Stimulated activated naive CD4-positive, alpha-beta T cell treated with Interleukin-2 at 50 U/mL for 16 hours (primary cell): Measurements from ENCODE around the gene MYO10.
"Not testable (repeated sequence)": the region's sequence is repeated elsewhere in the genome, so short reads cannot be mapped to it uniquely, and the experiment has no call there.

ENCODE experiments used
- DNase-seq: peaks from one replicate; lab custom pipeline; 2025; lab: John Stamatoyannopoulos, UW

The MYO10 gene

GRCh38 chr5:16668631-16669030, 267.5 kb downstream of the MYO10 start:
- DNase-seq, result no peak

DNA sequence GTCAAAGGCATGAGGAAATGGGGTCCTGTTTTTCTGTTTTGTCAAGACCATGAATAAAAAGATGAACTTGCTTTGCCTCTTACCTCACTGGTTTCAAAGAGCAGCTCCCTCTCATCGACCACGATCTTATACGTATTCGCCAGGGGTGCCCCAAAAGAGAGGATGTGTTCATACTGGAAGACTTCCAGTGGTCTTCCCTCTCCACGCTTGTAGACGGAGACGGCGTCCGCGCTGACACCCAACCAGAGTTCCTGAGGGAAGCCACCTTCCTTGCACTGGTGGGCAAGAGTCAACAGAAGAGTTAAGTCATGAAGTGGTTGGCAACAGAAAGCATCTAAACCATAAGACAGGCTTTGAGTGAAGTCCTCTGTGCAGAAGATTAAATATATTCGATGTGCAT, 267.9 kb downstream of the MYO10 start:
- no peak for DNase-seq

DNA sequence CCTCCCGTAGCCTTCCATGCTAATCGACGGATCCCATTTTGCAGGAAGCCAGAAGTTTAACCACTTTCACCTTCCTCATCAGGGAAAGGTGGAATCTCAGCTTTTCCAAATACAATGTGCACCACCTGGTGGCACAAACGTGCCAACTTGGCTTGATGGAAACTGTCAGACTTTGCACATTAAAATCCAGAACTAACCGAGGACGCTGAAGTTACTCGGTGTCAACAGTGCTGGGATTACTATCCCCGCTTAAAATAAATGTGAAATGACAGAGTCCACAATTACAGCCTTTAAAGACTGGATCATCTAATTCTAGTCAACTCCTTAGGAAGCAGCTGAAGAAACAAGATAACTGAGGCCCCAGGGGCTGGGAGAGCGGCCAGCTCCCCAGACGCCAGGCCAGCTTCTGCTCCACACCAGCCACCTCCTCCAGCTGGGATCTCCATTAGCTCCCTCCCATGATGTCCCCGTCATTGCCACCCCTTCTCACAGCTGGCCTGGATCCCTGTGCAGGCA, 269.1 kb downstream of the MYO10 start:
- DNase-seq, result no peak

GRCh38 chr5:16666130-16666882, 269.8 kb downstream of the MYO10 start:
- DNase-seq, result no peak

DNA sequence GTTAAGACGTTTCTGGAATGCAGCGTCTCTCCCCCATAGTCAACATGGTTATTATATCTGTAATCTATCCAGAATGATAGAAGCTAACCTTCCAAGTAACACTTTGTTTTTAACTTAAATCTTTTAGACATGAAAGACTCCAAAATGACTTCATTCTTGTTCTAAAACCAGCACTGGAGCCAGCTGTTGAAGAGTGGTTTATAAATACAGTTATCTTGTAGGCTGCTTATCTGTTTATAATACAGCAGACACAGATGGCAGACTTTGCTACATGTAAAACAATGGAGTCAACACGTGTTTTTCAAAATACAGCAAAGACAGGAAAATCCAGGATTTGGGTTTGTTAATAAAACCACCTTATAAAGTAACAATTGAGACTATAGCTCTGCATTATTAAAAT, 270.5 kb downstream of the MYO10 start:
- DNase-seq, result no peak

GRCh38 chr5:16664368-16664767, 271.7 kb downstream of the MYO10 start:
- DNase-seq, result no peak

GRCh38 chr5:16663840-16664239, 272.2 kb downstream of the MYO10 start:
- DNase-seq, result no peak

DNA sequence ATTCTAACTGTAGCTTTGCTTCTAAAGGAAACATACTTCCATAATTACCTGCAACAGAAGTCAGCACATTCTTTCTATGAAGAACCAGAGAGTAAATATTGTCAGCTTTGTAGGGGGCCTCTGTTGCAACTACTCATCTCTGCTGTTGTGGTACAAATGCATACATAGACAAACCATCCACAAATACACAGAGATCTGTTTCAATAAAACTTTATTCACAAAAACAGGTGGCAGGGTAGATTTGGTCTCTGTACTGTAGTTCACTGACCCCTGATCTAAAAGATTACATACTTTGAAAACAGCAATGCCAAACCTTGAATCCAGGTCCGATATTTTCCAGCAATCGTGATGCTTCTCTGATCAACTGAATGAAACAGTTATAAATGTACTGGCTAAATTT, 274.4 kb downstream of the MYO10 start:
- DNase-seq, result no peak

GRCh38 chr5:16660982-16661381, 275.1 kb downstream of the MYO10 start:
- DNase-seq, result no peak

GRCh38 chr5:16659536-16659935, 276.6 kb downstream of the MYO10 start:
- DNase-seq, result no peak

- no peak for DNase-seq
Measured at GRCh38 chr5:16656561-16657191, 279.4 kb downstream of the MYO10 start.

- no peak for DNase-seq
Measured at GRCh38 chr5:16654647-16655334, 281.3 kb downstream of the MYO10 start.

GRCh38 chr5:16648739-16649138, 287.3 kb downstream of the MYO10 start:
- DNase-seq, result not testable (repeated sequence)

- DNase-seq, result no peak
Measured at GRCh38 chr5:16644301-16644889, 291.7 kb downstream of the MYO10 start.

- DNase-seq, result no peak
Measured at GRCh38 chr5:16642867-16643266, 293.2 kb downstream of the MYO10 start.

DNA sequence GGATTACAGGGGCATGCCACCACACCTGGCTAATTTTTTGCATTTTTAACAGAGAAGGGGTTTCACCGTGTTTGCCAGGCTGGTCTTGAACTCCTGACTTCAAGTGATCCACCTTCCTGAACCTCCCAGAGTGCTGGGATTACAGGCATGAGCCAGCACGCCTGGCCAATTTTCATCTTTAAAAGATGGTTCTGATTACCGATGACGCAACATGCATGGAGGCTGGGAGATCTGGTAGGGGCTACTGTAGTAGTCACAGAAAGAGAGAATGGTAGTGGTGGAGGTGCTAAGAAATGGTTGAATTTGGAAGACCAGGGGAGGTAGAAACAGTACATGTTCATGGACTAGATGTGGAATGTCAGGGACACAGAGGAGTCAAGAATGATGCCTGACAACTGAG, 296.9 kb downstream of the MYO10 start:
- no peak for DNase-seq

GRCh38 chr5:16628376-16628775, 307.7 kb downstream of the MYO10 start:
- DNase-seq, result no peak

GRCh38 chr5:16626696-16627264, 309.3 kb downstream of the MYO10 start:
- DNase-seq, result no peak

DNA sequence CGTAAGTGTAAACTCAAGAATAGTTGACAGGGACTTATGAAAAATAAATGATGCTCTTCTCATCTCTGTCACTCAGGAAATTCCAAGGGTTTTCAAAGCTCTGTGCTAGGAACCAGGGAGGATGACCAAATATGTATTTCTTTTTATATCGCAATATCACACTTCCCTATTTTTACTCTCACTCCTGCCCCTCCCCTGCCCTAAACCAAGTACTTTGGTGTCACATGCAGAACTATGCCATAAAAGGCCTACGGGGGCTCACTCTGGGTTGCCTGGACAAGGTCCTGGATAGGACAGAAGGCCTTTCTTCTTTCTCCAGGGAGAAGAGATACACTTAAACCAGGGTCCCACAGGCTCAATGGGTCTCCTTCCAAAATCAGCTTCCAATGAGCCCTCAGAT, 311.0 kb downstream of the MYO10 start:
- no peak for DNase-seq

DNA sequence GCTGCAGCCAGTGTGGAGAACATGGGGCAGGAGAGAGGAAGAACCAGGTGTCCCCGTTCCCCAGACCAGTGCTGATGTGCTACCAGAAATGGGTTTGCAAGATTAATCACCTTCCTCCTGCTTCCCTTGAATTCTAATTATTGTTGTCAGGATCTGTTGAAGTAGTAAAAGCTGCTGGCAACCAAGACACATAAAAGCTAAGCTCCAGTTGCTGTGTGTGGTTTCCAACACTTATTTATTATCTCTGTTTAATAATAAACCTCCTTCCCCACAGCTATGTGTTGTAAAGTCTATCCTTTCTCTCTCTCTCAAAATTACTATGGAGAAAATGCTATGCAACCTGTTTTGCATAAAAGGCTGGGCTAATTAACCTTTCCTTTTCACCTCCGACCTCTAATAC, 317.0 kb downstream of the MYO10 start:
- no peak for DNase-seq

- DNase-seq, result no peak
Measured at GRCh38 chr5:16618138-16618897, 317.8 kb downstream of the MYO10 start.
